IMR-90 (cell line): ENCODE measurements around the gene TMPRSS7.

ENCODE experiments used
- BHLHE40 ChIP-seq: fragments of 150-350 bp; IDR thresholded peaks from 2 replicates; pipeline ENCODE4 v1.6.1; 2016; ENCODE audit warnings: mild to moderate bottlenecking, low read depth, low read length
- CEBPB ChIP-seq: IDR thresholded peaks from 2 replicates; pipeline ENCODE4 v1.6.1; 2012; ENCODE audit warnings: low read depth, low read length, improper control_type of control experiment
- CHD1 ChIP-seq: IDR thresholded peaks from 2 replicates; pipeline ENCODE4 v1.6.1; 2012; ENCODE audit warnings: low read depth, low read length, improper control_type of control experiment
- FOS ChIP-seq: fragments of 150-350 bp; IDR thresholded peaks from 2 replicates; pipeline ENCODE4 v1.6.1; 2016; ENCODE audit warnings: low read depth, low read length
- MAFK ChIP-seq: IDR thresholded peaks from 2 replicates; pipeline ENCODE4 v1.6.1; 2012; ENCODE audit warnings: low read depth, low read length, improper control_type of control experiment
- MXI1 ChIP-seq: IDR thresholded peaks from 2 replicates; pipeline ENCODE4 v1.6.1; 2012; ENCODE audit warnings: low read depth, mild to moderate bottlenecking, low read length, moderate library complexity, borderline replicate concordance
- POLR2A ChIP-seq: IDR thresholded peaks from 2 replicates; pipeline ENCODE4 v1.6.1; 2012; ENCODE audit warnings: mild to moderate bottlenecking, low read depth, low read length
- RAD21 ChIP-seq: IDR thresholded peaks from 2 replicates; pipeline ENCODE4 v1.6.1; 2012; ENCODE audit warnings: low read length, improper control_type of control experiment
- RCOR1 ChIP-seq: IDR thresholded peaks from 2 replicates; pipeline ENCODE4 v1.6.1; 2012; ENCODE audit warnings: mild to moderate bottlenecking, low read length, improper control_type of control experiment; ENCODE audit not compliant: insufficient replicate concordance
- RFX5 ChIP-seq: IDR thresholded peaks from 2 replicates; pipeline ENCODE4 v1.8.0; 2012; ENCODE audit warnings: low read depth, mild to moderate bottlenecking, low read length, moderate library complexity
- SMC3 ChIP-seq: fragments of 150-350 bp; IDR thresholded peaks from 2 replicates; pipeline ENCODE4 v1.6.1; 2016; ENCODE audit warnings: low read depth, mild to moderate bottlenecking, antibody characterized with exemption, low read length, moderate library complexity
- TF ChIP-seq, protein P1 (sequence below): conservative IDR thresholded peaks from 2 replicates; pipeline ENCODE4 v1.5.1; 2012; ENCODE audit warnings: mild to moderate bottlenecking, low read depth, low read length, improper control_type of control experiment
- TF ChIP-seq, protein P2 (sequence below): fragments of 150-350 bp; IDR thresholded peaks from 2 replicates; pipeline ENCODE4 v1.6.1; 2017; ENCODE audit warnings: mild to moderate bottlenecking, antibody characterized with exemption, low read length, low read depth
- TF ChIP-seq, protein P3 (sequence below): fragments of 150-350 bp; IDR thresholded peaks from 2 replicates; pipeline ENCODE4 v1.6.1; 2016; ENCODE audit warnings: low read depth, mild to moderate bottlenecking, low read length, moderate library complexity, borderline replicate concordance

DNA sequence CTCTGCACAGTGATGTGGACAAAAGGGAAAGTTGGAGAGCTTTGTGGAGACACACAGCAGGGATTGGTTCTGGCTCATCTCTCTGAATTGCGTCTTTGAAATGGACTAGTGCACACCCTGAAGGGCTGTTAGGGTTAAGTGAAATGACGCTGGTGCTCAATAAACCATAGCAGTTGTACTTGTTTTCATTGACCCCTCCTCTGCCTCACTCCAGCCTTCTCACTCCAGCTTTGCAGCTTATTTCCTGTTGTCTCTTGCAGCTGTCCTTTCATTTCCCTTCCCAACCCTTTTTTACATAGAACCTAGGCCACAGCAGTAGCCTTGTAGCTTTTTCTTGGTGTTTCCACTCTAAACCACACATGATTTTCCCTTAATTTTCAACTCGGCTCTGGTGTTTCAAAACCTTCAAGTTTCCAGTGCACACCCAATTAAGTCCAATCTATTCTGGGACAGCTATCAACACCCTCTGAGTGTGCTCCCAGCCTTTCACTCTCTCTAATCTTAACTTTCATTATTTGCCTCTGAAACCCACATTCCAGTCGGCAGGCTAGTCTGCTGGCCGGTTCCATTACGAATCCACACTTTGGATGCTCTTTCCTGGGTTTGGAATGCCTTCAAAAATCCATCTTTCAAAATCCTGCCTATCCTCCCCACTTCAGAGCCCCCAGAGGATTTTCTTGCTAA, 58.1 kb downstream of the TMPRSS7 start:
- TF ChIP-seq, protein P1, sequence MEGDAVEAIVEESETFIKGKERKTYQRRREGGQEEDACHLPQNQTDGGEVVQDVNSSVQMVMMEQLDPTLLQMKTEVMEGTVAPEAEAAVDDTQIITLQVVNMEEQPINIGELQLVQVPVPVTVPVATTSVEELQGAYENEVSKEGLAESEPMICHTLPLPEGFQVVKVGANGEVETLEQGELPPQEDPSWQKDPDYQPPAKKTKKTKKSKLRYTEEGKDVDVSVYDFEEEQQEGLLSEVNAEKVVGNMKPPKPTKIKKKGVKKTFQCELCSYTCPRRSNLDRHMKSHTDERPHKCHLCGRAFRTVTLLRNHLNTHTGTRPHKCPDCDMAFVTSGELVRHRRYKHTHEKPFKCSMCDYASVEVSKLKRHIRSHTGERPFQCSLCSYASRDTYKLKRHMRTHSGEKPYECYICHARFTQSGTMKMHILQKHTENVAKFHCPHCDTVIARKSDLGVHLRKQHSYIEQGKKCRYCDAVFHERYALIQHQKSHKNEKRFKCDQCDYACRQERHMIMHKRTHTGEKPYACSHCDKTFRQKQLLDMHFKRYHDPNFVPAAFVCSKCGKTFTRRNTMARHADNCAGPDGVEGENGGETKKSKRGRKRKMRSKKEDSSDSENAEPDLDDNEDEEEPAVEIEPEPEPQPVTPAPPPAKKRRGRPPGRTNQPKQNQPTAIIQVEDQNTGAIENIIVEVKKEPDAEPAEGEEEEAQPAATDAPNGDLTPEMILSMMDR = no peak
- TF ChIP-seq FOS (no peak), POLR2A (no peak), CEBPB (no peak), RAD21 (no peak), MXI1 (no peak), SMC3 (no peak), CHD1 (no peak), MAFK (no peak), BHLHE40 (no peak), RFX5 (no peak), RCOR1 (no peak)
- TF ChIP-seq, protein P2, sequence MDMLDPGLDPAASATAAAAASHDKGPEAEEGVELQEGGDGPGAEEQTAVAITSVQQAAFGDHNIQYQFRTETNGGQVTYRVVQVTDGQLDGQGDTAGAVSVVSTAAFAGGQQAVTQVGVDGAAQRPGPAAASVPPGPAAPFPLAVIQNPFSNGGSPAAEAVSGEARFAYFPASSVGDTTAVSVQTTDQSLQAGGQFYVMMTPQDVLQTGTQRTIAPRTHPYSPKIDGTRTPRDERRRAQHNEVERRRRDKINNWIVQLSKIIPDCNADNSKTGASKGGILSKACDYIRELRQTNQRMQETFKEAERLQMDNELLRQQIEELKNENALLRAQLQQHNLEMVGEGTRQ = no peak
- TF ChIP-seq, protein P3, sequence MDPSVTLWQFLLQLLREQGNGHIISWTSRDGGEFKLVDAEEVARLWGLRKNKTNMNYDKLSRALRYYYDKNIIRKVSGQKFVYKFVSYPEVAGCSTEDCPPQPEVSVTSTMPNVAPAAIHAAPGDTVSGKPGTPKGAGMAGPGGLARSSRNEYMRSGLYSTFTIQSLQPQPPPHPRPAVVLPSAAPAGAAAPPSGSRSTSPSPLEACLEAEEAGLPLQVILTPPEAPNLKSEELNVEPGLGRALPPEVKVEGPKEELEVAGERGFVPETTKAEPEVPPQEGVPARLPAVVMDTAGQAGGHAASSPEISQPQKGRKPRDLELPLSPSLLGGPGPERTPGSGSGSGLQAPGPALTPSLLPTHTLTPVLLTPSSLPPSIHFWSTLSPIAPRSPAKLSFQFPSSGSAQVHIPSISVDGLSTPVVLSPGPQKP = no peak
